HL-60 (cell line): ENCODE data around the gene NRF1.

ENCODE experiments used
- GABPA ChIP-seq: IDR thresholded peaks from 2 replicates; pipeline ENCODE4 v1.6.1; 2012; ENCODE audit warnings: low read depth
- REST ChIP-seq: IDR thresholded peaks from 2 replicates; pipeline ENCODE4 v1.6.1; 2012; ENCODE audit warnings: low read depth; ENCODE audit not compliant: insufficient replicate concordance
- TF ChIP-seq, protein P1 (sequence below): IDR thresholded peaks from one replicate; pipeline ENCODE4 v1.5.1; 2011; ENCODE audit warnings: low read length, control low read depth, inconsistent platforms; ENCODE audit not compliant: insufficient read depth

GRCh38 chr7:129721068-129721467 lies 109.5 kb downstream of the NRF1 start:
- TF ChIP-seq, protein P1, sequence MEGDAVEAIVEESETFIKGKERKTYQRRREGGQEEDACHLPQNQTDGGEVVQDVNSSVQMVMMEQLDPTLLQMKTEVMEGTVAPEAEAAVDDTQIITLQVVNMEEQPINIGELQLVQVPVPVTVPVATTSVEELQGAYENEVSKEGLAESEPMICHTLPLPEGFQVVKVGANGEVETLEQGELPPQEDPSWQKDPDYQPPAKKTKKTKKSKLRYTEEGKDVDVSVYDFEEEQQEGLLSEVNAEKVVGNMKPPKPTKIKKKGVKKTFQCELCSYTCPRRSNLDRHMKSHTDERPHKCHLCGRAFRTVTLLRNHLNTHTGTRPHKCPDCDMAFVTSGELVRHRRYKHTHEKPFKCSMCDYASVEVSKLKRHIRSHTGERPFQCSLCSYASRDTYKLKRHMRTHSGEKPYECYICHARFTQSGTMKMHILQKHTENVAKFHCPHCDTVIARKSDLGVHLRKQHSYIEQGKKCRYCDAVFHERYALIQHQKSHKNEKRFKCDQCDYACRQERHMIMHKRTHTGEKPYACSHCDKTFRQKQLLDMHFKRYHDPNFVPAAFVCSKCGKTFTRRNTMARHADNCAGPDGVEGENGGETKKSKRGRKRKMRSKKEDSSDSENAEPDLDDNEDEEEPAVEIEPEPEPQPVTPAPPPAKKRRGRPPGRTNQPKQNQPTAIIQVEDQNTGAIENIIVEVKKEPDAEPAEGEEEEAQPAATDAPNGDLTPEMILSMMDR = no peak
- TF ChIP-seq GABPA (no peak), REST (no peak)
